ENCODE results near the gene CSNK1G2.

CSNK1G2 gene

GRCh38 chr19:1944088-1944915 is 3.3 kb downstream of the CSNK1G2 start:
- no peak for DNase-seq (ENCODE audit: low read depth in 2 of 2)

GRCh38 chr19:1944916-1945561 is 4.1 kb downstream of the CSNK1G2 start:
- DNase-seq (ENCODE audit: low read depth in 2 of 2): no peak

- no peak for DNase-seq (ENCODE audit: low read depth in 2 of 2)
Measured at GRCh38 chr19:1945899-1946298, 4.9 kb downstream of the CSNK1G2 start.

- no peak for DNase-seq (ENCODE audit: low read depth in 2 of 2)
Measured at GRCh38 chr19:1947651-1948209, 6.8 kb downstream of the CSNK1G2 start.

GRCh38 chr19:1949304-1950101 is 8.5 kb downstream of the CSNK1G2 start:
- no peak for DNase-seq (ENCODE audit: low read depth in 2 of 2)

GRCh38 chr19:1950640-1951039 is 9.7 kb downstream of the CSNK1G2 start:
- no peak for DNase-seq (ENCODE audit: low read depth in 2 of 2)

DNA sequence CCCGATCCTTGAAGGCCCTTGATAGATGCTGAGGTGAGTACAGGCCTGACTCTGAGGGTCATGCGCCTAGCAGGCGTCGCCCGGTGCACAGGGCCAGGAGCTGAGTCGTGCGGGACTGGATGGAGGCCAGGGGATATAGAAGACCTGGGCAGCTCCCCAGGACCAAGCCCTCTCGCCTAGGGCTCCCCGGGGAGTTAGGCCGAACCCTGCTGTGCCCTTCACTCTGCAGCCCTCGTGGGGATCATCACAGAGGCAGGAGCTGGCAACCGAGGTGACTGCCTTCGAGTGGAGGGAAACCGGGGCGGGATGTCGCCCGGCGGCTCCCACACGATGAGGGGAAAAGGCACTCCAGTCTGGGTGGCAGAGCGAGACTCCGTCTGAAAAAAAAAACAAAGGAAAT is 11.7 kb downstream of the CSNK1G2 start:
- no peak for DNase-seq (ENCODE audit: low read depth in 2 of 2)

DNA sequence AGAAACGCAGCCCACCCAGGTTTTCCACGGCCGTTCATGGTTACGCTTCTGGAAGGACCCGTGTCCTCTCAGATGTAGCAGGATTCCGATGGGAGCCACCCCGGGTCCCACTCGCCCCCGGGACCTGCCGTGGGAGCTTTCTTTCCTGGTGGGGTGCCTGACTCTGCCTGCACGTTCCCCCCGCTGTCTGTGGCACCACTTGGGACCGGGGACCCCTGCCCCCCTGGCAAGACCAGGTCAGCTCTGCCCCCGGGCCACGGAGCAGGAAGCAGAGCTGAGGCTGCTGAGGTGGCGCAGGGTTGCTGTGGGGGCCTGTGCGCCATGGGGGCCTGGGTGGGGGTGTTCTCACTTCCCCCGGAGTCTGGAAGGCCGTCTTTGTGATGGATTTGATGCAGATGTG is 12.1 kb downstream of the CSNK1G2 start:
- DNase-seq (ENCODE audit: low read depth in 2 of 2): no peak

- DNase-seq (ENCODE audit: low read depth in 2 of 2): no peak
Measured at GRCh38 chr19:1953441-1954094, 12.6 kb downstream of the CSNK1G2 start.

- DNase-seq (ENCODE audit: low read depth in 2 of 2): no peak
Measured at GRCh38 chr19:1954532-1954933, 13.6 kb downstream of the CSNK1G2 start.

GRCh38 chr19:1955171-1956121 is 14.5 kb downstream of the CSNK1G2 start:
- no peak for DNase-seq (ENCODE audit: low read depth in 2 of 2)

GRCh38 chr19:1956122-1956494 is 15.1 kb downstream of the CSNK1G2 start:
- DNase-seq (ENCODE audit: low read depth in 2 of 2): no peak

DNA sequence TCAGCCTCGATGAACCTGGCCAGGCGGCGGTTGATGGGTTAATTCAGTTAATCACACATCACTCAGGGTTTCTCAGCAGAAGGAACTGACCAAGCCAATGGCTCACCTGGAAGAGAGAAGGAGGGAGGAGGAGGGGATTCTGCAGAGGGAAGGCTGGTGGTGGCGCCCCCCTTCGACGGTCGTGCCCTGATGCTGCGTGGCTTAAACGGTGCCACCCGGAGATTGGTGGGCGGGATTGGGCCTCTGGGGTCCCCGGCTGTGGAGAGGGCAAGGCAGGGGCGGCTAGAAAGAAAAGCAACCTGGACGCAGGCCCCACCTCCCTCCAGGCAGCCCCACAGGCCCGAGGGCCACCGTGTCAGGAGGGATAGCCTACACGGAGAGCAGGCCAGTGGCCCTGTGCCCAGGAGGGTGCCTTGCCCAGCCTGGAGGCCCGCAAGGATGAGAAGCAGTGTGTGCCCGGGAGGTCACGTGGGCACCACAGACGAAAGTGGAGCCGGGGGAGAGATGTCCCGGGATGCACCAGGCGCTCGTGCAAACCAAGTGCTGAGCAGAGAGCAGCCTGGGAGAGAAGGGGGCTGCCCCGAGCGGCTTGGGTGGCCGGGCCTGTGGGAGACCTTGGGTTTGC is 16.0 kb downstream of the CSNK1G2 start:
- DNase-seq (ENCODE audit: low read depth in 2 of 2): no peak

DNA sequence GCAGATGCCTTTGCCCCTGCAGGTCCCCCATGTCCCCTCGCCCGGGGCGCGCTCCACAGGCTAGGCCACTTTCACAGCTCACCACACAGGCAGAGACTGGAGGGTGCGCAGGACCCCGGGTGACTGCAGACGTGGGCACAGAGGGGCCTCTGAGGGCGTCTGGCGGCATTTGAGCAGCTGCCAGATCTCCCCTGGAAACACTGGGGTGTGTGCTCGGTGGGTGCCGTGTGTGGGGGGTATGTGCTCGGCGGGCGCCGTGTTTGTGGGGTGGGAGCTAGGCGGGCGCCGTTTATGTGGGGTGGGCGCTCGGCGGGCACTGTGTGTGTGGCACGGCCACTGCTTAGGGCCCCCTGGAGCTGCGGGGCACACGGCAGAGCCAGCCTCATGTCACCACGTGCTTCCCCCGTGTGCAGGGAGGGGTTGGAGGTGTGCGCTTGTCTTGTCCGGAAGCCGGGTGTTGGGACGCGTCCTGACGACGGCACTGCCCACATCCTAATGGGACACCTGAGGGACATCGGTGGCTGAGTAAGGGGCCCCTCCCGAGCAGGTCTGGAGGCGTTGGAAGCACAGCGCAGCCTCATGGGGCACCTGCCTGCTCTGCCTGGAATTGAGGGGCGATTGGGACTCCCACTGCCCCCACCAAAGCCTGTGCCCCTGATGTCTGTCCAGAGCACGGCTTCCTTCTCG is 16.7 kb downstream of the CSNK1G2 start:
- no peak for DNase-seq (ENCODE audit: low read depth in 2 of 2)

GRCh38 chr19:1959928-1960589 is 19.1 kb downstream of the CSNK1G2 start:
- no peak for DNase-seq (ENCODE audit: low read depth in 2 of 2)

- DNase-seq (ENCODE audit: low read depth in 2 of 2): no peak
Measured at GRCh38 chr19:1961000-1961883, 20.3 kb downstream of the CSNK1G2 start.

DNA sequence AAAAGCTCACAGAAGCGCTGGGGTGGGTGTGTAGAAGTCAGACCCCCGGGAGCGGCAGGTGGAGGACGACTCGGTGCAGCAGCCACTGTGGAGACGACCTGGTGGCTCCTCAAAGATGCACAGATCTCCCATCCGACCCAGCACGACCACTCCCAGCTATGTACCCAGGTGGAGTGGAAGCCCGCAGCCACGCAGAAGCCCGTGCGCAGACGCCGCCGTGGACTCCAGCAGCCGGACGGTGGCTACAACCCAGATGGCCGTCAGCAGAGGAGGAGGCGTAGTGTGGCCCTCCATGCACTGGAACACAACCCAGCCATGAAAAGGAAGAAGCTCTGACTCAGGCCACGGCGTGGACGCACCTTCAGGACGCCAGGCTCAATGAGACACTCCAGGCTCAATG is 21.7 kb downstream of the CSNK1G2 start:
- no peak for DNase-seq (ENCODE audit: low read depth in 2 of 2)

DNA sequence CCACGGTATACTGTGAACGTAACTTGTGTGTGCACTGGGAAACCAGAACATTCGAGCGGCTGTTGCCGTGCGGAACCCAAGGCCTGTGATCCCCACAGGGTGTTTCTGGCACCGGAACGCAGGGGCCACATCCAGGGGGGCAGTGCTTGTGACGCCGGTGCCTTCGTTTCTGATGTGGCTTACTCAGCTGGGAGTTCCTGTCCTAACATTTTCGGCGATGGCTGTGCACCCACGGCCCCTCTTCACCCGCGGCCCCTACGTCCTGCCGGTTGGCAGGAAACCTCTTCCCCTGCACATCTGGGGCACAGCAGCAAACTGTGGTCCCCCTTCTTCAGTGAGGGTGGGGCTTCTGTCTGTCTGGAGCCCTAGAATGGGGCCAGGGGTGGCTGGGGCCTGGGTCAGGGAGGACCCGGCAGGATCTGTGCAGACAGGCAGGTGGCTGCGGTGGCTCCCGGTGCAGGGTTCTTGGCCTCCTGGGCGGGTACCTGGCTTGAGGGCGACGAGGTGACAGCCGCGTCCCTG is 26.2 kb downstream of the CSNK1G2 start:
- DNase-seq (ENCODE audit: low read depth in 2 of 2): no peak
